ENCODE measurements around the gene AAR2.
A peak's percentile ranks its signal among the peaks of the same experiment; 100 is the strongest.

Gene AAR2, protein sequence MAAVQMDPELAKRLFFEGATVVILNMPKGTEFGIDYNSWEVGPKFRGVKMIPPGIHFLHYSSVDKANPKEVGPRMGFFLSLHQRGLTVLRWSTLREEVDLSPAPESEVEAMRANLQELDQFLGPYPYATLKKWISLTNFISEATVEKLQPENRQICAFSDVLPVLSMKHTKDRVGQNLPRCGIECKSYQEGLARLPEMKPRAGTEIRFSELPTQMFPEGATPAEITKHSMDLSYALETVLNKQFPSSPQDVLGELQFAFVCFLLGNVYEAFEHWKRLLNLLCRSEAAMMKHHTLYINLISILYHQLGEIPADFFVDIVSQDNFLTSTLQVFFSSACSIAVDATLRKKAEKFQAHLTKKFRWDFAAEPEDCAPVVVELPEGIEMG

DNA sequence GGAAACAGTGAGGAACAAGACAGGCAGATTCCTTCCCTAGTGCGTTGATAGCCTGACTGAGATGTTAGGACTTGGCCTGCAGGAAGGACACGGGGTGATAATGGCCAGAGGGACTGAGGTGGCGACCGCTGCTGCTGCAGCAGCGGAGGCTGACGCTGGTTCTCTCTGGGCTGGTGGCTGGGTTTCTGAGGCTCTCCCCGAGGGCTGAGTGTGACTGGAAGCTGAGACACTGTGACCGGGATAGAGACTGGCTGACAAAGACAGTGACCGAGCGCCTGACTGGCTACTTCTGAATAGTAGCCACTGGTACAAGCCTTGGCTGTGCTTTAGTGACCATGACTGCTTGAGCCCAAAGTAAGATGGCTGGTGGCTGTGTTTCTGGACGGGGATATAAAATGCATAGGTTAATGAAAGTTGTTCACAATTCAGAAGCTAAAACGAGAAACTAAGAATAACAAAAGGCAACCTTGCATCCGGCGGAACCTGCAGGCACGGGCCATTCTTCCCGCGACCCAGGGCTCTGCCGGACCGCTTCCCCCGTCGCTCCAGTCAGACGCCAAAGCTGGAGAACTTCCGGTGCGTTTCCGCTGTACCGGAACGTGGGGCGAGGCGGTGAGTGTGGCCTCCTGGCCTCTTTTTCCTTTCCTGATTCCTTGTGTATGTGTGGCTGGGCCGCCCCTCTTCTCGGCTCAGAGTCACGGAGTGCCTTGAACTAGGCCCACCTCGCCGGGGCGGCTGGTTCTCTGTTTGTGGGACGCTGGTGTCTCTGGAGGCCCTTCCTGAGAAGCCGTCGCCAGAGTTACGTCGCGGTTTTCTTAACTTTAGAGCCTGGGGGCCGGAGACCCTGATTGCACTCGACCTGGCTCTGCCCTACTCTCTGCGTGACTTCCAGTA is at the start of gene AAR2:
Gene AAR2, plus strand, starts transcription at position 587 of the 894 bp plus-strand sequence. CDS start 3,391 bp downstream, outside the sequence.
- DNase-seq, result peak; percentile 45

DNA sequence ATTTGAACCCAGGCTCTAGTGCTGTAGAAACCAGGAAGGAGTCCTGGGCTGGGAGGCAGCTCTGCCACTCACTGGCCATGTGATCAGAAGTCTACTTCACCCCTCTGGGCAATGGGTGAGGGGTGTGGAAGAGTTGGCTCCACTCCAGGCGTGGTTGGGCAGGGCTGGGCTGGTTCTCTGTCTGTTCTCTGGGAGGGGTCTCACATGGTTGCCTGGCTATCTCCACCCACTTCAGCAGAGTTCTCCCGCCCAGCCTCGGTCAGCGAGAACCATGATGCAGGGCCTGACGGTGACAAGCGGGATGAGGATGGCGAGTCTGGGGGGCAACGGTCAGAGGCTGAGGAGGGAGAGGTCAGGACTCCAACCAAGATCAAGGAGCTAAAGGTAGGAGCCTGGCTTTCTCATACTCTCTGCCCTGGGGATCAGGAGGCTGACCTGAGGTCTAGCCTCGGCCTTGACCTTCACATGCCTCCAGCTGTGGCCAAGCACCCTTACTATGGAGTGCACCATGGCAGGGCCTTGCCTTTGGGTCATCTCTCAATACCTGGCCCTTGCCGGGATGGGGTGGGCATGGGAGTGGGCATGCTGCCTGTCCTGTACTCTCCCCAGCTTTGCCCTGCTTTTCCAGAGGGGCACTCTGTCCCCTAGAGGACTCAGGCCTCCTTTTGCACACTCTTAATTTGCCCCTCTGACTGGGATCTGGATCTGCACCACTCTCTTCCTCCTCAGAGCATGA is 42.1 kb upstream of the AAR2 start:
- DNase-seq, result no peak

DNA sequence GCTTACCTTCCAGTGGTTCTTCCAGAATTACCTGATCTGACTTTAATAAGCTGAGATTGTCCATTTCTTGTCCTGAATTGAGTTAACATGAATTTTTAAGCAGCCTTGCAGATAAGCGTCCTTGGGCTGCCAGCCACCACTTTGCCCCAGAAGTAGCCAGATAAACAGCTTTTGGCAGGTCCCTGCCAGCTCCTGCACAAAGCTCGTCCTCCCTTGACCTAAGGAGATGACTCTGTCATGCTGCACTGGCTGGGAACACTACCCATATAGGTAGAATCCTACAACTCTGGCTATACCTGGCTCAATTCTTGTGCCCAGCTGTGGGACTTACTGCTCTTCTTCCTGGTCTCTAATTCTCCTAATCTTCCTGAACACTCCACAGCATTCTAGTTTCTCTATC is 39.6 kb upstream of the AAR2 start:
- DNase-seq, result no peak

DNA sequence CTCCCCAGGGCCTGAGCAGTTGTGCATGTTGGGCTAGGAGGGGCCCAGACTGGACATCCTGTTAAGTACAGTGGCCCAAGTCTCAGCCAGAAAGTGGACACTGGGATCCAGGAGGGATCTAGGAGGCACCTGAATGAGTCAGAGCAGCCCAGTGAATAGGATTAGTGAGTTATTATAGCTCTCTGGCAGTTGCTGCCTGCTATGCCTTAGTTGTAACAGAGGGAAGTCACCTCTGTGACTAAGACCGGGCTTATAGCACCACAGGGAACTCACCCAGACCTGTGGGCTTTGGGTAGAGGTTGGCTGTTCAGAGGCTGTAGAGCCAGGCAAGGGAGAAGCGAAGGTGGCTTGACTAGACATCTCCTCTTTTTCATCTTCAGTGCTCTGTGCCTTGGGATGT is 39.0 kb upstream of the AAR2 start:
- DNase-seq, result no peak

DNA sequence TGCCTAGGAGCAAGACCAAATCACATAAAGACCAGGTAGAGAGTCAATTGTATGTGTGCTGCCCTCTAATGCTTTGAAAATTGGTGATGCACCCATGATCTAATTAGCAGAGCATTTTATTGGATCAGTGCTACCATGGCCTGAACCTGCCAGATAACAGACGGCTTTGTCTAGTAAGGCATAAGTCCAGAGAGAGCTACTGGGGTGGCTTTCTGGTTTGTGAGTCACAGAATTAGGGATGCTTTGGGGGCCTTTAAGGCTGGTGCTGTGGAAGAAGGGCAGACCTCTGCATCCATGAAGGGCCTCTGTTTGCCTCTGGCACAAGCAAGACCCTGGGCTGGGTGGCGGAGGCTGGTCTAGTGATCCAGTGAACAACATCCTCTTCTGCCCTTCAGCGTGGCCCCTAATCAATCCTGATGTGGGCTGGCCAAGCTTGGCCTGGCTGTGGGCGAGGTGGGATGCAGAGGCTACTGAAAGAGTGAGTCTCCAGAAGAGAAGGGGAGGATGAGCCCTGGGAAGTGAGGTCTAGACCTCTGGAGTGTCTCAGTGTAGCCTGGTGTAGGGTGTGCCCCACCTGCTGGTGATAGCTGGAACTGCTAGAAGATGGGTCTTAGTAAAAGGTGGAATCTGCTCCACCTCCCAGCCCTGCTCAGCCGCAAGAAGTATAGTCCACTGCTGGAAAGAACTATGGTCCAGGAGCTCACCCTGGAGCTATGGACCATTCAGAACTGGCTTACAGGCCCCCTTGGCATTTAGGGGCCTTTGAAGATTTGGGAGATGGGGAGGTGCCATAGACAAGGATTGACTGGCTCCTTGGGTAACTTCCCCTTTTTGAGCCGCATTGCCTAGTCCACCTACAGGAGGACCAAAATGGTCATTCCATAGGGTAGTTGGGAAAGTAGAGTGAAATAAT is 36.7 kb upstream of the AAR2 start:
- peak; percentile 74 for DNase-seq

DNA sequence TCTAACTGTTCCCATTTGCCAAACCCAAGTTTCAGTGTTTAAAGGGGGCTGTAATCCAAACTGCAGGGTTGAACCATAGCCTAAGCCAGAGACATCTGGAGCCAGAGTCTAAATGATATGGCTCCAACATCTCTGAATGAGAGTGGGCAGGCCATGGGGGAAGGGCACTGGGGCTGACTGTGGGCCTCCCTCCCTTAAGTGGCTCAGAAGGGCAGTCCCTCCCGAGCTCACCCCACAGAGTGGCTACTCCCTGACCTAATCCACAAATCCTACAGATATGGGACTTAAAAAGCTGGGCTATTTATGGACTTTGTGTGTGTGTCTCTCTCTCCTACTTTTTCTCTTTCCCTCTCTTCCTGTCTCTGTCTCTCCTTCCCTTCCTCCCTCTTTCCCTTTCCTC is 35.8 kb upstream of the AAR2 start:
- DNase-seq, result no peak

DNA sequence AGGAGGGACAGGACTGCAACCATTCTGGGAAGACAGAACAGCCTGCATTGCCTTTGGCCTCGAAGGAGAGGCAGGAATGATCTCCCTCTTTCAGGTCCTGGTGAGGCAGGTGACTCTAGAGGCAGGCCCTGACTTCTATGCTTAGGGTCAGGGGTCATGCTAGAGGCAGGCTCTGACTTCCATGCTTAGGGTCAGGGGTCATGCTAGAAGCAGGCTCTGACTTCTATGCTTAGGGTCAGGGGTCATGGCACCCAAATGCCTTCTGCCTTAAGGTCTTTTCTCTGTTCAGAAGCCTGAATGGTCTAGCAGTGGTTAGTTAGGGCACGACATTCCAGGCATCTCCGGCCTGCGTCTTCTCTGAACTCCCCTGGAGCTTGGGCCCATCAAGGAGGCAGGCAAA is 35.1 kb upstream of the AAR2 start:
- no peak for DNase-seq

DNA sequence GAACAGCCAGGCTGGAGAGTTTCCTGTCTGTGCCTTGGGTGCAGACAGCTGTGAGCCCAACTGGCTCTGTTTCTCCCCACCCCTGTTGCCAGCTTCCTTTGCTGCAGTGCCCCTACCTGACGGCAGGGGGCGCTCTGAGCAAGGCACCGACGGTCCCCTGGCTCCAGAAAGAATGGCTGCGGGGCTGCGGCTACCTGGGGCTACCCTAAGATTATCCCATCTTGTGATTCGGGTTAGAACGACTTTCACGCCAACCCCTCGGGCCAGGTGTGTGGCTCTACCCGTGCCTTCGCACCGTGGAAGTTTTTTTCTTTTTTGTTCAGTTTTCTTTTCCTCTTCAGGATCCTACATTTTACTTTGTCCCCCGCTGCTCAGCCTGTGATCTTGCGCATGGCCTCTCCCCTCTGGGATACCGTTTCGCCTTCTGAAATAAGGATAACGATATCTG is 33.4 kb upstream of the AAR2 start:
- DNase-seq, result peak; percentile 56

DNA sequence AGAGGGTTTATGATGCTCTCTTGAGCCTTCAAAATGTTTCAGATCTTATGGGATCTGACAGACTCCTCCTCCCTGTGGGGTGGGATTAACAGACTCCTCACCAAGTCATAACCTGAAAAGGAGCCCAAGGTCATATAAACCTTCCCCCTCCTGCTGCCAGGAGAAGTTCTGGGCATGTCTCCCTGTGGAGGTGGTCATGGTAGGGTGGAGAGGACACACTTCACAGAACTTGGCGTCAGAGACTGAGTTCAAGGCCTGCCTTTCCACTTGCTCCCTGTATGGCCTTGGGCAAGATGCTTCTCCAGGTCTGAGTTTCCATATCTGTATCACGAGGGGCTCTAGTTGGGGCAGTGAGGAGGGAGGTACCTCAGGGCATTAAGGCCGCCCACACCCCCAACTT is 32.4 kb upstream of the AAR2 start:
- DNase-seq, result no peak

DNA sequence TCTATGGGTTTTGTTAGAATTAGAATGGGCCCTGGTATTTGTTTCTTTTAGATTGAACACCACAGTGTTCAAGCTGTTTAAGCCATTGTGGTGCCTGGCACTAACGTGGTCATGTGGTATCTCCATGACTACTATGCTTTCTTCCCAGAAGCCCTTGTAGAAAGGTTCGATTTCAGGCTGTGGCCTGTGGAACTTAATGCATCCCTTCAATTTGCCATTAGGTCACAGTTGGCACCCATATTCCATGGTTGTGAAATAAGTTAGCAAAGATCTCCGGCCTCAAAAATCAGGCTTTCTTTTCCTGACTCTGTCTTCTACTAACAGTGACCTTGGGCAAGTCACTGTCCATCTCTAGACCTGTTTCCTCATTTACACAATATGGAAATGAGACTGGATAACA is 31.3 kb upstream of the AAR2 start:
- DNase-seq, result no peak

DNA sequence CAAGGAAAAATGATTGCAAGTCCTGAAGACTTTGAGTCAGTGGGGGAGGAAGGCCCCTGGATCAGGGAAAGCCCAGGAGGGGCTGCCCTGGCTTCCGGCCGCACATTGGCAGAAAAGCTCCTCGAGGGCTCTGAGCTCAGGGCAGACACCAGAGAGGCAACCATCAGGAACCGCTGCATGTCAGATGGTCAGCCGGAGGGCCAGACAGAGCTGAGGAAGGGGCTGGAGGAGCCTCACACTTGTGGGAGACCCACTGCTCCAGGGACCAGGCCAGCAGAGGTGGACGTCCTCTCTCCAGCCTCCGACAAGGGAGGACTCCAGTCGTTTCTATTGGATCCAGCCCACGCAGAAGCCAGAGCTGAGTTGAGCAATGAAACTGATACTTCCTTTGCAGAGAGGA is 30.2 kb upstream of the AAR2 start:
- DNase-seq, result no peak

DNA sequence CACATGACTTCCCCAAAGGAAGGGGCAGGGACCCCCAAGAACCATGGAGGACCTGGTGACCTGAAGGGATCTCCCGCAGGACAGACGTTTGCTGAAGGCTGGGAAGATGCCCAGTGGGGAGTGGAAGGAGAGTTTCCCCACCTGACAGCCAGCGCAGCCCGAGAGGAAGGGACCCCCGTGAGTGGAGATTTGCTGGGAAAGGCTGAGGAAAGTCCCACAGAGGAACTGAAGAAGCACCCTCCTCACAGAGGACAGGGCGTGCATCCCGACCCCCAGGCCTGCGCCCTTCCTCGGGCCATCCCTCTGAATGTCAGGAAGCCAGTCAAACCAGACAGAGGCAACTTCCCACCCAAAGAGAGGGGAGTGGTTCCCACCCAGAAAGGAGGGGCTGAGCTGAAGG is 29.6 kb upstream of the AAR2 start:
- no peak for DNase-seq

DNA sequence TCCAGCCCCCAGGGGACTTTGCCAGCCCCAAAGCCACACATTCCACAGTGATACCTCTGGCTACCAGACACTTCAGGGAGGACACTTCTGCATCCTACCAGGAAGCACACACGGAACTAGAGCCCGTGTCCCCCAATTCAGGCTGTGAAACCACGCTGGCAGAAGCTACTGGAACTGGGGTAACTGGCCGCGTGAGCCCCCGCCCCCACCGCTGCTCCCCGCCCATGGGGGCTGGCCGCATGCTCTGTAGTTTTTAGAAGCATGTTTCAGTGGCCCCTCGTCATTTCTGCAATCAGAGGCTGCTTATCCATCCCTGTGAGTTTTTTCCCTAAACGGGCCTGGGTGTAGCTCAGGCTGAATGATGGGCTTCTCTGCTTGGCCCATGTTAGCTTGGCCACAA is 28.7 kb upstream of the AAR2 start:
- DNase-seq, result no peak

DNA sequence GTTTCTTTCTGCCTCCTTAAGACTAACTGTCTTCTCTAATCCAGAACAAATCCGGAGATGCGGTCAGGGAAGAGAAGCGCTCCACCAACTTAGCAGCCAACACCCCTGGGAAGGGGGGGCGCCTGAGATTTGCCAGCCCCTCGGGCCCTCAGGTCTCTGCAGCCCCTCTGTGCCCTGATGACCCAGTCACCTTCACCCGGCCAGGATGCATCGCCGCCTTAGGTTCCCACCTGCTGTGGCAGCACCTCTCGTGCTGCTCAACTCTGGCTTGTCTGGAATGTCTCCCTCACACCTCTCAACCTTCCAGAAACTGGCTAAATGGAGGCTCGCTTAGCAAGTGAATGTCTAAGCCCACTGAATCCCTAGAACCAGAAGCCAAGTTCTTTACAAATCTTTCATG is 28.0 kb upstream of the AAR2 start:
- no peak for DNase-seq

DNA sequence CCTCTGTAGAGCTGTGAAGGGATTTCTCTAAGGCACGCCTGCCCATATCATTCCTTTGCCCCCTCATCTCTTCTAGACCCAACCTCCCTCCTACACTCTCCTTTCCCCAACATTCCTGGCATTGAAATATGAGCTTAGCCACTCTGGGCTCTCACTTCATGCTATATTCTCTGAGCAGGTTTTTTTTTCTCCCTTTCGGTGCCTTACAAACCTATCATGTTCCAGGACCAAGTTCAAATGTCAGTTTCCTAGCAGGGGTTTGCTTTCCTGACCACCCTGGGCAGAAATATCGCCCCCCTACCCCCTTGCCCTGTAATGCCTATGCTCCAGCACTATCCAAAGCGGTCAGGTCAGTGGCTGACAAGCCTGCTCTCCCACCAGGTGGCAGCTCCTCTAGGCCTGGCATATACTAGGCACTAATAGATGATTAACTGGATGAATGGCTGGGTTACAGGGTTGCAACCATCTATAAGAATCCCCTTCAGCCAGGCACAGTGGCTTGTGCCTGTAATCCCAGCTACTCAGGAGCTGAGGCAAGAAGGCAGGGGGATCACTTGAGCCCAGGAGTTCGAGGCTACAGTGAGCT is 25.7 kb upstream of the AAR2 start:
- DNase-seq, result no peak

DNA sequence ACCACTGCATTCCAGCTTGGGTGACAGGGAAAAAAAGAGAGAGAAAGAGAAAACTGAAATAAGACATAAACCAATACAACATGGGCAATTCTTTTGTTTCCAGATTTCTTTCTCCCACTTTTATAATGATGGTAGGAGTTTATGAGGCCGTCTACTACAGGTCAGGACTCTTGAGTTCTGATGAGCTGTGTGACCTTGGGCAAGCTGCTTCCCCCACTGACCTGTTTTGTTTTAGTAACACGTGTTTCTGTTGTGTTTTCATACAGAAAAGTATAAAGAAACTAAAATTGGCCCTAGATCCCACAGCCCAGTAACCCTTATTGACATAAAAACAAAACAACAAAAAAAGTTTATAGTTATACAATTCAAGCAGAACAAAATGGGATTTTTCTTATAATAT is 22.9 kb upstream of the AAR2 start:
- DNase-seq, result no peak

DNA sequence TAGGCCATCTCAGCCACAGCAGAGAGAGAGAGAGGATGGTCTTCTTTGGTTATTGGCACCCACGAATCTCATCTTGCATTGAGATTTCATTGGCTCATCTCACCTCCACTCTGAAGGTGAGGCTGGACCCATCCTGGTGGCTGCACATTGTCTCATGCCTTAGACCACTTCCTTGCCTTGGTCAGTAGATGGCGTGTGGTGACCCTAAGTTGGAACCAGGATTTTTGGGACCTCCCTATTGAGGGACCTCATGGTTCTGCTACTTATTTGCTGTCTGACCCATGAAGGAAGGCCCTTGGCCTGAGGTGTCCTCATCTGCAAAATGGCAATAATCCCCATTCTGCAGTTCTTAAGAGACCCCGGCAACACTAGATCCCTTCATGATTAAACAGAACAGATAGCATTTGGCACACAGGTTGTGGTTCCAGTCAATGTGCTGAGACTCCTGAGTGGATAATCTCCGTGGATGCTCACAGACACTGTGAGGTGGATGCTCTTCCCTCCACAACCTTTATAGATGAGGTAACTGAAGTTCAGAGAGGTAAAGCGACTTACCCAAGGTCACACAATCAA is 21.5 kb upstream of the AAR2 start:
- DNase-seq, result peak; percentile 3

DNA sequence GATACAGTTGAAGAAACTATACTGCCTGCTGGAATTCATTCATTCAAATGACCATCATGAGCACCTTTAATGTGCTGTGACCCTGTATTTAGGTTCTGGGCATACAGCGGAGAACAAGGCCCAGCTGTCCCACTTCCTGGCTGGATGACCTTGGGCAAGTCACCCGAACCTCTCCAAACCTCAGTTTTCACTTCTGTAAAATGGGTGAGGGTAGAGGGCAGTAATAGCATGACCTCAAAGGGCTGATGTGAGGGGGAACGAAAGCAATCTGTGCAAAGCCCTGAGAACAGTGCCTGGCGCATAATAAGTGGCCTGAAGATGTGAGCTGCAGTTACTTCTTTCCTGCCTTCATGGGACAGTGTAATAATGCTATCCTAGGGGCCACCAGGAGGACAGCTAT is 20.5 kb upstream of the AAR2 start:
- DNase-seq, result no peak

DNA sequence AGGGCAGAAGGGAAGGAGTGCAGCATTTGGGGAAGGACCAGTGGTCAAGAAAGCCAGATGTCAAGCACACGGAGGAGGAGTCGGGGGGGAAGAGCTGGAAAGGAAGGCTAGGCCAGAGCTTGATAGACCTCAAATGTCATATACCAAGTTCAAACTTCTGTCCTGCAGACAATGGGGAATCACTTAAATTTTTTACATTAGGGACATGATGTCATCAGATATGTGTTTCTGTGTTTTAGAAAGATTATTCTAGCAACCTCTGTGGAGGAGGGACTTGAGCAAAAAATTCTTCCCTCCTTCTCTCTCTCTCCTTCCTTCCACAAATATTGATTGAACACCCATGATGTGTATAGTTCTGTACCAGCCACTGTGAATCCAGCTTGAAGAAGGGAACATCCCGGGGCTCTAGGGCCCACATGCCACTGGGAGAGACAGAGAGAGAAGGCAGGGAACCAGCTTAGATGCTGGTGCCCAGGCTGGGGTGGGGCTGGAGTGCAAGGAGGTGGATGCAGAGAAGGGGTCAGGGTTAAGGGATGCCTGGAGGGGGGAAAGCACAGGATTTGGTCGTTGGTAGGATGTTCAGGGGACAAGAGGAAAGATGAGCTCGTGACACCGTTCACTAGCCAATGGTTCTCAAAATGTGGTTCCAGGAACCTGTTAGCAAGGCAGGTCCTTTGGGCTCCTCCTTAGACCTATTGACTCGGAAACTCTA is 19.8 kb upstream of the AAR2 start:
- DNase-seq, result no peak

DNA sequence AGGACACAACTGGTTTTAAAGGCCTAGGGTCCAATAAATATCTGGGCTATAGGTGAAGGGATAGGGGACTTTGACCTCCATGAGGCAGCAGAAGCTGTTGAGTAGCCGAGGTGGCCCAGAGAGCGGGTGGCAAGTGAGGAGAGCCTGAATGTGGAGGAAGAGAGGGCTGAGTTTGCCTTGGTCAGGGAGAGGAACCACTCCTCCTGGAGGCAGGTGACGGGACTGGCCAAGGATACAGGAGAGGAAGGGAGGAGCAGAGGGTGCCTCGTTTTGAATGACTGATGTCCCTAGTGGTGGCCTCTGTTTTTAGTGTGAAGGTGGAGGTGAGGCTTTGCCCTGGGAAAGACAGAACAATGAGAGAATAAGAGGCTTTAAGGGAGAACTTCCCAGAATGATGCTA is 19.1 kb upstream of the AAR2 start:
- DNase-seq, result no peak

Data from NCI-H1694 treated with DMSO at 0.1 percent for 48 hours (cell line).